PC-3 (cell line): Measurements from ENCODE around the gene TTC31. TPM values are rescaled to one million over a fixed set of nuclear protein-coding genes. Genes with fewer than 3 reads are reported as not detected.

Source experiments
- ATAC-seq: fragments of 200-7000 bp; cut with Tn5 transposase; 2 replicates; pipeline ENCODE4 v1.9.1; 2020; ENCODE audit warnings: mild to moderate bottlenecking, moderate library complexity
- Bru-seq: library from RNA; stranded (reverse); fragments of 400-500 nt; gene quantifications from one replicate; lab custom pipeline; 2021; lab: Mats Ljungman, UMichigan
- BruChase-seq, 2 experiments: library from RNA; stranded (reverse); fragments of 400-500 nt; gene quantifications; one replicate each; lab custom pipeline; 2021; lab: Mats Ljungman, UMichigan
- BruUV-seq: library from RNA; stranded (reverse); fragments of 400-500 nt; replicated peaks from 2 replicates; lab custom pipeline; 2021; lab: Mats Ljungman, UMichigan
- CTCF ChIA-PET: fragments of 300-600 bp; sonication (Branson Sonifier 250); formaldehyde crosslinking; loops from one replicate; lab custom pipeline; 2022; ENCODE audit warnings: antibody characterized with exemption; lab: Charles Lee
- POLR2A ChIA-PET: fragments of 300-600 bp; sonication (Branson Sonifier 250); formaldehyde crosslinking; loops from one replicate; lab custom pipeline; 2022; ENCODE audit warnings: antibody characterized with exemption; ENCODE audit not compliant: unreplicated experiment; lab: Charles Lee
- DNase-seq: peaks from one replicate; pipeline ENCODE4 v3.0.0-alpha.2; 2015
- H2AFZ ChIP-seq: fragments of 300-600 bp; sonication (generic); 2 replicates; pipeline ENCODE4 v1.6.0; 2016; ENCODE audit warnings: antibody characterized with exemption, low read length
- H3F3A ChIP-seq: fragments of 300-600 bp; sonication (generic); one replicate; pipeline ENCODE4 v1.6.0; 2017; ENCODE audit warnings: antibody characterized with exemption, low read length, control low read depth, mild to moderate bottlenecking; ENCODE audit not compliant: unreplicated experiment
- H3K27ac ChIP-seq: fragments of 300-600 bp; sonication (generic); 2 replicates; pipeline ENCODE4 v1.5.1; 2016; ENCODE audit warnings: mild to moderate bottlenecking, low read length
- H3K27me3 ChIP-seq: fragments of 300-600 bp; sonication (generic); 2 replicates; pipeline ENCODE4 v1.6.1; 2016; ENCODE audit warnings: low read length, mixed read lengths
- H3K36me3 ChIP-seq: fragments of 300-600 bp; sonication (generic); 2 replicates; pipeline ENCODE4 v1.6.1; 2016; ENCODE audit warnings: low read depth, mixed run types, low read length, mixed read lengths
- H3K4me1 ChIP-seq: fragments of 300-600 bp; sonication (generic); 2 replicates; pipeline ENCODE4 v1.5.1; 2016; ENCODE audit warnings: low read length; ENCODE audit not compliant: insufficient read depth
- H3K4me2 ChIP-seq: fragments of 300-600 bp; sonication (generic); 2 replicates; pipeline ENCODE4 v1.6.0; 2016; ENCODE audit warnings: low read length
- H3K4me3 ChIP-seq: fragments of 300-600 bp; sonication (generic); 2 replicates; pipeline ENCODE4 v1.5.1; 2016; ENCODE audit warnings: mild to moderate bottlenecking, low read length, mixed read lengths
- H3K79me2 ChIP-seq: fragments of 300-600 bp; sonication (generic); 2 replicates; pipeline ENCODE4 v1.6.1; 2017; ENCODE audit warnings: low read length, mixed read lengths
- H3K9ac ChIP-seq: fragments of 300-600 bp; sonication (generic); 2 replicates; pipeline ENCODE4 v1.6.0; 2016; ENCODE audit warnings: mild to moderate bottlenecking, low read length
- H3K9me2 ChIP-seq: fragments of 300-600 bp; sonication (generic); replicated peaks from 2 replicates; pipeline ENCODE4 v1.6.1; 2016; ENCODE audit warnings: mixed run types, low read length, mixed read lengths
- H3K9me3 ChIP-seq: fragments of 300-600 bp; sonication (generic); 2 replicates; pipeline ENCODE4 v1.6.1; 2016; ENCODE audit warnings: low read length, mixed read lengths
- H4K20me1 ChIP-seq: fragments of 300-600 bp; sonication (generic); 2 replicates; pipeline ENCODE4 v1.6.1; 2016; ENCODE audit warnings: low read length, mixed read lengths
- EZH2 ChIP-seq: fragments of 300-600 bp; sonication (generic); IDR thresholded peaks from one replicate; pipeline ENCODE4 v1.6.1; 2017; ENCODE audit warnings: antibody characterized with exemption, mild to moderate bottlenecking, low read length; ENCODE audit not compliant: unreplicated experiment
- EZH2phosphoT487 ChIP-seq: fragments of 300-600 bp; sonication (generic); IDR thresholded peaks from 2 replicates; pipeline ENCODE4 v1.6.1; 2018; ENCODE audit warnings: mild to moderate bottlenecking, antibody characterized with exemption, low read length, borderline replicate concordance
- intact Hi-C: fragments of 100-400 bp; cut with micrococcal nuclease; formaldehyde crosslinking; loops from 2 replicates; pipeline ENCODE4 v1.9.0; 2023
- long read RNA-seq: library from polyadenylated mRNA; unstranded; transcript quantifications from one replicate; pipeline ENCODE4 v2.0.0, GENCODE V29; 2021; ENCODE audit not compliant: unreplicated experiment
- total RNA-seq: library from RNA; depleted of rRNA; stranded (reverse); fragments of >200 nt; gene quantifications from 2 replicates; pipeline ENCODE4 v1.2.3, GENCODE V29; 2014; rRNA removed
- TF ChIP-seq, protein P1 (sequence below): fragments of 300-600 bp; sonication (generic); conservative IDR thresholded peaks from 2 replicates; pipeline ENCODE4 v1.5.1; 2017; ENCODE audit warnings: antibody characterized with exemption, low read depth, mild to moderate bottlenecking, low read length

Gene TTC31
- total RNA-seq = 21.1 and 21.4 TPM in 2 replicates
- Bru-seq, nascent RNA = percentile 72 among the genes with signal in this experiment
- BruChase-seq, experiment 1, labeled RNA remaining after a 6-hour chase = percentile 75 among the genes with signal in this experiment
- percentile 76 among the genes with signal in this experiment for BruChase-seq, experiment 2, labeled RNA remaining after a 2-hour chase
- long read RNA-seq, transcript TTC31-201 (13 exons, 3,235 nt) = major isoform, 5 of 48 reads
- long read RNA-seq, partial matches to known transcripts = 9 of 48 reads
- long read RNA-seq, other reads (novel, unspliced or antisense) = 34 of 48 reads

DNA sequence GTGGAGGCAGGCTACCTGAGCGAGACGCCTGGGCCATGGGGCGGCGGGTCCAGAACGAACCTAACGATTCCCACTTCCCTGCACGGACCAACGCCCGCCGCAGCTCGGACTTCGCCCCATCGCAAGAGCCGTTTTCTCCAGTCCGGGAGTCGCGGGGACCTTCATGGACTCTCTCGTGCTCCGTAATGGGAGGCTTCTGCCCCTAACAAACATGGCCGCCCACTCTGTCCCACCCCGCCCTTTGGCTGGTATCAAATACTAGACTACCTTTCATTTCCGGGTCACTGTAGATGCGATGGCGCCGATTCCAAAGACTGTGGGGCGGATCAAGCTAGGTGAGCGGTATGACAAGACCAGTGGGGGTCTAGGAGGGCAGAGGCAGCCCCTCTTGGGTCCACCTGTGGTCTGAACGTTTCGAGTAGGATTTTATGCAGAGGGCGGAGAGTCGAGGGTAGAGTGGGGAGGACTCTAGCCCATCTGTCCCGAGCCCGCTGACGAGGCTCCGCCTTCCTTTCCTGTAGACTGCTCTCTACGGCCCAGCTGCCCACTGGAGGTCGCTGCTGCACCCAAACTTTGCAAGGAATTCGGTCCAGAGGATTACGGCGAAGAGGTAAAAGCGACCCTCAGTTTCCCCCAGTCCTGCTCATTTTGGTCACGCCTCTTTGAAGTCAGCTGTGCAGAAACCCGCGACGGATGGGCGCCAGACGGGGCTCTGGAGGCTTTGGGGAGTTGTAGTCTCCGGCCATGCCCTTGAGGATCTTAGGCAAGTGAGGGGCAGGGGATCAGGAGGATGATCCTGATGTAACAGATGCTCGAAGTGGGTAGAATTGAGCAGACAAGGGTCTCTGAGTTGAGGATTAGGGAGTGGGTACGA lies at the start of gene TTC31, which contains the start of gene CCDC142:
Gene TTC31, plus strand, starts transcription at position 281 of the 874 bp plus-strand sequence. Its CDS starts 15 bp downstream, at position 296.
Gene CCDC142, minus strand, starts transcription at position 198 of the 874 bp plus-strand sequence. Its CDS starts 161 bp downstream, at position 37.
- no peaks in the 10 kb centered on the region for H3K9me2 ChIP-seq
- H3K79me2 ChIP-seq = peaks cover 50% of the 10 kb centered on the region
- TF ChIP-seq EZH2 (no peak), EZH2phosphoT487 (no peak)
- TF ChIP-seq, protein P1, sequence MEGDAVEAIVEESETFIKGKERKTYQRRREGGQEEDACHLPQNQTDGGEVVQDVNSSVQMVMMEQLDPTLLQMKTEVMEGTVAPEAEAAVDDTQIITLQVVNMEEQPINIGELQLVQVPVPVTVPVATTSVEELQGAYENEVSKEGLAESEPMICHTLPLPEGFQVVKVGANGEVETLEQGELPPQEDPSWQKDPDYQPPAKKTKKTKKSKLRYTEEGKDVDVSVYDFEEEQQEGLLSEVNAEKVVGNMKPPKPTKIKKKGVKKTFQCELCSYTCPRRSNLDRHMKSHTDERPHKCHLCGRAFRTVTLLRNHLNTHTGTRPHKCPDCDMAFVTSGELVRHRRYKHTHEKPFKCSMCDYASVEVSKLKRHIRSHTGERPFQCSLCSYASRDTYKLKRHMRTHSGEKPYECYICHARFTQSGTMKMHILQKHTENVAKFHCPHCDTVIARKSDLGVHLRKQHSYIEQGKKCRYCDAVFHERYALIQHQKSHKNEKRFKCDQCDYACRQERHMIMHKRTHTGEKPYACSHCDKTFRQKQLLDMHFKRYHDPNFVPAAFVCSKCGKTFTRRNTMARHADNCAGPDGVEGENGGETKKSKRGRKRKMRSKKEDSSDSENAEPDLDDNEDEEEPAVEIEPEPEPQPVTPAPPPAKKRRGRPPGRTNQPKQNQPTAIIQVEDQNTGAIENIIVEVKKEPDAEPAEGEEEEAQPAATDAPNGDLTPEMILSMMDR = peak; percentile 95
- peak within 1 kb of the TSS; percentile 46 for H3K27ac ChIP-seq
- H3K27me3 ChIP-seq = no peaks in the 10 kb centered on the region
- H3F3A ChIP-seq = no peaks in the 10 kb centered on the region
- H3K4me3 ChIP-seq = peak within 1 kb of the TSS; percentile 84
- H2AFZ ChIP-seq = peak within 1 kb of the TSS; percentile 97
- peak within 1 kb of the TSS; percentile 84 for H3K9ac ChIP-seq
- H3K4me2 ChIP-seq = peak within 1 kb of the TSS; percentile 91
- H3K36me3 ChIP-seq = peaks cover 2% of the 10 kb centered on the region; the same call in 1 of the 2 replicates
- ChIA-PET CTCF (interaction anchor here (0.8 to 1.3 kb wide), 2 partner anchors 31 to 49 kb away, joined by 5 to 7 read pairs; partner anchors contain the start of gene TLX2), POLR2A (no interaction called here)
- H4K20me1 ChIP-seq = no peaks in the 10 kb centered on the region
- H3K4me1 ChIP-seq = peaks cover 24% of the 10 kb centered on the region
- BruUV-seq = TSS peak; percentile 95
- H3K9me3 ChIP-seq = no peaks in the 10 kb centered on the region
- ATAC-seq = peak; percentile 90
- DNase-seq = peak; percentile 94
- intact Hi-C loops = loop anchor here (1.0 kb wide), 6 partner anchors 15 to 104 kb away; partner anchors contain the start of genes AUP1, HTRA2, INO80B and PCGF1

GRCh38 chr2:74436111-74436805 lies 46.6 kb upstream of the TTC31 start:
- H3K9me2 ChIP-seq = no peaks in the 10 kb centered on the region
- no peak for DNase-seq
- no peak overlapping the region for H2AFZ ChIP-seq
- H3K4me3 ChIP-seq = no peak overlapping the region
- ATAC-seq = no peak
- no TSS peak for BruUV-seq
- H3K27me3 ChIP-seq = no peaks in the 10 kb centered on the region
- no peaks in the 10 kb centered on the region for H3K9me3 ChIP-seq
- POLR2A ChIA-PET = no interaction called here
- peaks cover 21% of the 10 kb centered on the region for H3K4me1 ChIP-seq
- CTCF ChIA-PET = no interaction called here
- no peak overlapping the region for H3K27ac ChIP-seq
- H4K20me1 ChIP-seq = peaks cover 32% of the 10 kb centered on the region
- H3F3A ChIP-seq = no peaks in the 10 kb centered on the region
- intact Hi-C loops = no loop called here
- peaks cover 23% of the 10 kb centered on the region; the same call in 1 of the 2 replicates for H3K36me3 ChIP-seq
- H3K79me2 ChIP-seq = peaks cover 88% of the 10 kb centered on the region
- TF ChIP-seq EZH2 = no peak
- H3K4me2 ChIP-seq = no peak overlapping the region
- no peak overlapping the region for H3K9ac ChIP-seq
